Activated CD4-positive, CD25-positive, alpha-beta regulatory T cell treated with anti-CD3 and anti-CD28 coated beads, Interleukin-2, amount 50 U/mL, for 24 hours (primary cell): ENCODE measurements around the gene ZNF212.

Experiments used
- ATAC-seq, 2 donors: fragments of 150-1000 bp; cut with Tn5 transposase; one replicate each; pipeline ENCODE4 v1.10.0; 2021; ENCODE audit warnings: mild to moderate bottlenecking in 1 of 2, moderate library complexity in 1 of 2

Gene ZNF212

DNA sequence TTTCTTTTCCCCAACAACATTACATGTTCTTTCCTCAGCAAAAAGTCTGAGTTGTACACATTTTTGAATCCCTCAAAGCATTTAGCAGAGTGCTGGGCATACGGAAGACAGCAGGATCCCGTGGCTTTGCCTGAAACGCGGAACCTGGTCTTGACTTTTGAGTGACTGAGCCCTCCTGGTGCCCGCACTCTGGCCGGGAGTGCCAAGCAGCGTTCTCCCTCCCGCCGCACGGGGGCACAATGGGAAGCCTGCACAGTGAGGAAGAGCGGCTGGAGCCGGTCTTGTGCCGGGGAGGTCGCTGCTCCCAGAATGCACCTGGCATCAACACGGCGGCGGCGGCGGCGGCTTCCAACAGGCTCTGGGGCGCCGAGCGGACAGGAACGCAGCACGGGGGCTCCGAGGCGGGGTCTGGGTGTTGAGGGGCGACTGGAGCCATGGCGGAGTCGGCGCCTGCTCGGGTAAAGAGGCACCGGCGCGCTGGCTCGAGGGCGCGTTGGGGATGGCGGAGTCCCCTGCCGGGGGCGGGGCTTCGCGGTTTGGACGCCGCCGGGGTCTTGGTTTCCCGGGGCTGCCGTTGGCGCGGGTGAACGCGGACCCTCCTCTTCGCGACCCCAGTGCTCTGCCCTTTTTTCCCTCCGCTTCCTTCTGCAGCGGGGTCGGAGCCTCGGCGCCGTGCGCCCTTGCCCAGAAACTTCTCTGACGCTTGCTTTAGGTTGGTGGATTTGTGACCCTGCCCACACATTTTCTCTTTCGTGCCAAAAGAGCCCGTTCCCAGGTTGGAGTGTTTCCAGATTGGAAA, at the start of gene ZNF212:
Gene ZNF212 (plus strand): TSS at position 307 of the 799 bp plus-strand sequence. CDS start 128 bp downstream, at position 435.
- peak; percentile 98 to 99 for ATAC-seq

DNA sequence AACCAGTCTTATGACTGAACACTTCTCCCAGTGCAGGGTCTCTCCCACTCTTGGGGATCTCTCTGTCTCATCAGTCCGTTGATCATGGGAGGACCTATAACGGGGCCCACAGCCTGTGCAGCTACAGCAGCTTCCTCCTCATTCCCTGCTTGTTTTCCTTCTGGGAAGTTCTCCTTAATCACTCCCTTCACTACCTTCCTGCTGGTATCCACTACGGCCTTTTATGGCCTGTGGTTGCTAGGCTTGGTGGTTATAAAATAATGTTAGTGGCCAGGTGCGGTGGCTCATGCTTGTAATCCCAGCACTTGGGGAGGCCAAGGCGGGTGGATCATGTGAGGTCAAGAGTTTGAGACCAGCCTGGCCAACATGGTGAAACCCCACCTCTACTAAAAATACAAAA, 47.6 kb upstream of the ZNF212 start:
- no peak for ATAC-seq

DNA sequence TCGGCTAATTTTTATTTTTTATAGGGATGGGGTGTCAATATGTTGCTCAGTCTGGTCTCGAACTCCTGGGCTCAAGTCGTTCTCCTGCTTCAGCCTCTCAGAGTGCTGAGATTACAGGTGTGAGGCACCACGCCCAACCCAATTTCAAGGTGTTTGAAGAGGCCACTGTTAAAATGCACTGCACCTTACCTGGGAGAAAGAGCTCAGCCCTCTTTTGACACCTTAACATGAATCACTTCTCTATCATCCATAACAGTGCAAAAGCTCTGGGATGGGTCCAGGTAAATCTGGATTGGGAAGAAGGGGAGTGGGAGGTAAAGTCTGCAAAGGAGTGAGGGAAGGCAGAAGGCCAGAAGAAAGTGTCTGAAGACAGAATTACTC, 44.7 kb upstream of the ZNF212 start:
- no peak for ATAC-seq

- peak; percentile 91 for ATAC-seq
Observed at GRCh38 chr7:149195180-149196150, 44.0 kb upstream of the ZNF212 start, which contains the start of gene ZNF282. Gene ZNF282 (plus strand): TSS chr7:149195546. CDS start chr7:149195590, 44 bp downstream.

GRCh38 chr7:149196151-149196704, 43.2 kb upstream of the ZNF212 start:
- ATAC-seq = peak; percentile 18 to 21

- peak; percentile 4 for ATAC-seq
Observed at GRCh38 chr7:149196705-149197171, 42.7 kb upstream of the ZNF212 start.

DNA sequence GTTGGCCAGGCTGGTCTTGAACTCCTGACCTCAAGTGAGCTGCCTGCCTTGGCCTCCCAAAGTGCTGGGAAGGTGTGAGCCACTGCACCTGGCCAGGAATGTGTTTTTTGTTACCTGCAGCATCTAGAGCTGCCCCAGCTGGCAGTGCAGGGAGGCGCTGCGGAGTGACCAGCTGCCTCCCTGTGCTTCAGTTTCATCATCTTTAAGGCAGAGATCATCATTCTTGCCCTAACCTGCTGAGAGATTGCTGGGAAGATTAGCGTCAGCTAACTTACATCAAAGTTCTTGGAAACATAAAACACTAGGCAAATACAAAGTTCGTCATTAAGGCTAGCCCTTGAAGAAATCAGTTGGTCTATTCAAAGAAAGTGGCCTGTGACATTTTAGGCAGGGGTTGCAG, 41.8 kb upstream of the ZNF212 start:
- no peak for ATAC-seq

DNA sequence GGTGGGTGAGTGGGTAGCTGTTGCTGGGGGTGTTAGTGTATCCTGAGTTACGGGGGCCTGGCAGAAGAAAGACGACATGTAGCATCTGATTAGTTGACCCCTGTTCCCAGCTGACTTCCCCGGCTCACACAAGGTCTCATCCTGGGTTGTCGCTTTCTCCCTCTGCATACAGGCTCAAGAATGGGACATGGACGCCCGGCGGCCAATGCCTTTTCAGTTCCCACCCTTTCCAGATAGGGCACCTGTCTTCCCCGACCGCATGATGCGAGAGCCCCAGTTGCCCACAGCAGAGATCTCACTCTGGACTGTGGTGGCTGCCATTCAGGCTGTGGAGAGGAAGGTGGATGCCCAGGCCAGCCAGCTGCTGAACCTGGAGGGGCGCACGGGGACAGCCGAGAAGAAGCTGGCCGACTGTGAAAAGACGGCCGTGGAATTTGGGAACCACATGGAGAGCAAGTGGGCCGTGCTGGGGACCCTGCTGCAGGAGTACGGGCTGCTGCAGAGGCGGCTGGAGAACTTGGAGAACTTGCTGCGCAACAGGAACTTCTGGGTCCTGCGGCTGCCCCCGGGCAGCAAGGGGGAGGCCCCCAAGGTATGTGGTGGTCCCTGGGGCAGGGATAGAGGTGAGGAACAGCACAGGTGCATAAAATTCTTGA, 41.2 kb upstream of the ZNF212 start:
- no peak for ATAC-seq

- no peak for ATAC-seq
Observed at GRCh38 chr7:149199234-149199995, 40.0 kb upstream of the ZNF212 start.

DNA sequence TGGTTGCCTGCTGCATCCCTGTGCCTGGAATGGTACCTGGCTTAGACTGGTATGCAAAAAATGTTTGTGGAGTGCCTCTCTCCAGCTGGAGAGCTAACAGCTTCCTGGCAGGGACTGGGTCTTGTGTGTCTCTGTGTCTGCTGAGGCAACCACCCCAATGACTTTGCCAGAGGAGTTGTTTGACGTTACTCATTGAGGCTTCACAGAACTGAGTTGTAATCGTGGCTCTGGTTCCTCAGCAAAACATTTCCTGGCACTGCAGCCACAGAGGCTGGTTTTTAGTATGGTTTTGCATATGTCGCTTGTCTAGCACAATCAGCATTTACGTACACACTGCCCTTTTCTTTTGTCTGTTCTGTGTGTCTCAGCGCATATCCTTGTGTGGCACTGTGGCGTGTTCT, 36.6 kb upstream of the ZNF212 start:
- peak; percentile 81 to 93 for ATAC-seq

DNA sequence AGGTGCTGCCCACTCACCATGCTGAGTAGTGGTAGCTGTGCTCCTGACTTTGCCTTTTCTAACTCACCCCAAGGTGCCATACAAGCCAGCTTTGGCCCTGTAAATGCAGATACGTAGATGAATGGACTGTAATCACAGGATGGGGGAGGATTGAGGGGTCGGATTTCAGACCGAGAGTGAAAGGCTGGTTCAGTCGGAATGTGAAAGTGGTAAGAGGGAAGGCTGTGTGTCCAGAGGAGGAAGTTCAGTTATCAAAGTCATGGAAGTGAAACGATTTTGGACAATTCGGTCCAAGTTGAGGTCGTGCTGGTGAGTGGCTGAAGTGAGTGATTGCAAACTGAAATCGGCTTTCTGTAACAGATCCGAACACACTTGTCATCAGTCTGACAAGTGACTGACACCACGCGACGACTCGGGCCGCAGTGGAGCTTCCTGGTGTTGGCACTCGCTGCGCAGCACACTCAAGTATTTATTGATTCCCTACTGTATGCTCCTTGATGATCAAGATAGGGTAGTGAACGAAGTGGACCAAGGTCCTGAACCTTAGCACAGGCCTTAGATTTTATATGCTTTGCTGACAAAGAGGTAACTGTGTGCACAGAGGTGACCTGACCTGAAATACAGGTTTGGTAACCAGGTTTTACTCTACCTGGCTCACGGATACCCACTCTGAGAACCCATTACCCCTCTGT, 33.6 kb upstream of the ZNF212 start:
- ATAC-seq = no peak

DNA sequence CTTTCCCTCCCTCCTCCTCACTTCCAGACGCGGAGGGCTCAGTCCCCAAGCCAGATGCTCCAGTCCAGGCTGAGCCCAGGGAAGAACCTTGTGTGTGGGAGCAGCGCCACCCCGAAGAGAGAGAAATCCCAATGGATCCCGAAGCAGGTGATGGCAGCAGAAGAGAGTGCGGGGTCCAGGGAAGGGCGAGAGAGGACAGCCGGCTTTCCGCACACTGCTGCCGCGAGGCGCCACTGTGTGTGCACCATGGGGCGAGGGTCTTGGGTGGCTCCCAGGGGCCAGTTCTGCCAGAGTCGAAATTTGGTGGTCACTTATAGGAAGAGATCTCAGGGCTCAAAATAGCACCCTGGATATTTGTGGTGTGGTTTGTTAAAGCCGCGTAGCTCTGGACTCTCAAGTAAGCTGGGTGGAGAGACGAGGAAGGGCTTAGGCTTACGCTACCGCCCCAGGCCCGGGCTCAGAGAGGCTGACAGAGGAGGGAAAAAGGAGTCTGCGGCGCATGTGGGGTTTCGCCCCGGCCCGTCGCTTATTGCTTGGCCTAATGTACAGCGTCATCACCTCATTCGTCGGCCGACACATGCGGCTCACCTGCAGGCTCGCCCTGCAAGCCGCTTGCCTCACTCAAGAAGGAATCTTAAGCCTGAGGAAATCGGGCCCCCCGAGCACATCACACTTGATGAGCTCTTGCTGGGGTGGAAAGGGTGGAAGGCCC, 32.0 kb upstream of the ZNF212 start:
- ATAC-seq = no peak

GRCh38 chr7:149209518-149210269, 29.8 kb upstream of the ZNF212 start:
- peak; percentile 89 to 90 for ATAC-seq

- no peak for ATAC-seq
Observed at GRCh38 chr7:149210551-149210950, 28.9 kb upstream of the ZNF212 start.

- ATAC-seq = no peak
Observed at GRCh38 chr7:149214020-149214720, 25.3 kb upstream of the ZNF212 start.

DNA sequence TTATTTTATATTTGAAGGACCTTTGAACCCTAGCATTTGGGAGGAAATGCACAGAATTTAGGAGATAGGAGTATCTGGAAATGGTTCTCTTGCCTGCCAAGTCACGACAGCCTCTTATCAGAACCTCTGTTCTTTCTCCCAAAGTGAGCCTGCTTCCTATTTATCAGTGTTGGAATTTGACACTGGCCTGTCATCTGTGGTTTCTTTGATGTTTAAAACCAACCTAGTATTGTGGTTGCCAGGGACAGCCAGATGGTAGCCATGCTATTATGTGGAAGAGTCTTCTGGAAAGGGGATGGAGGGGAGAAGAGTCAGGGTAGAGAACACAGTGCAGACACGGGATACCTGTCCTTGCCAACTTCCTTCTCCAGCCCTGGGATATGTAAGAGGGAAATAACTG, 23.0 kb upstream of the ZNF212 start:
- ATAC-seq = no peak

DNA sequence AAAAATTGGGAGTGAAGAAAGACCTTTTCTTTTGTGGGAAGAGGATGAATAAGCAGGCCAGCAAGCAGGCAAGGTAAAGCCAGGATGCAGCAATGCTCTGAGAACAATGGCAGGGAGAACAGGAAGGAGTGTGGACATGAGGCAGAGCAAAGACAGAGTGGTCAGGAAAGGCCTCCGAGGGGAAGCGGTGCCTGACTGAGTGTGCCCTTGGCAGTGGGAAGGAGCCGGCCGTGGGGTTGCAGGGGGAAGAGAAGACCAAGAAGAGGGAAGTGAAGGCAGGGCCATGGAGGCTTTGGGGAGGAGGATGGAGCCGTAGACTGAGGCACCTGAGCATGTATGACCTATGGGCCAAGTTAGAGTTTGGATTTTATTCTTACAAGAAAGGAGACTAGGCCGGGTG, 21.9 kb upstream of the ZNF212 start:
- ATAC-seq = no peak

DNA sequence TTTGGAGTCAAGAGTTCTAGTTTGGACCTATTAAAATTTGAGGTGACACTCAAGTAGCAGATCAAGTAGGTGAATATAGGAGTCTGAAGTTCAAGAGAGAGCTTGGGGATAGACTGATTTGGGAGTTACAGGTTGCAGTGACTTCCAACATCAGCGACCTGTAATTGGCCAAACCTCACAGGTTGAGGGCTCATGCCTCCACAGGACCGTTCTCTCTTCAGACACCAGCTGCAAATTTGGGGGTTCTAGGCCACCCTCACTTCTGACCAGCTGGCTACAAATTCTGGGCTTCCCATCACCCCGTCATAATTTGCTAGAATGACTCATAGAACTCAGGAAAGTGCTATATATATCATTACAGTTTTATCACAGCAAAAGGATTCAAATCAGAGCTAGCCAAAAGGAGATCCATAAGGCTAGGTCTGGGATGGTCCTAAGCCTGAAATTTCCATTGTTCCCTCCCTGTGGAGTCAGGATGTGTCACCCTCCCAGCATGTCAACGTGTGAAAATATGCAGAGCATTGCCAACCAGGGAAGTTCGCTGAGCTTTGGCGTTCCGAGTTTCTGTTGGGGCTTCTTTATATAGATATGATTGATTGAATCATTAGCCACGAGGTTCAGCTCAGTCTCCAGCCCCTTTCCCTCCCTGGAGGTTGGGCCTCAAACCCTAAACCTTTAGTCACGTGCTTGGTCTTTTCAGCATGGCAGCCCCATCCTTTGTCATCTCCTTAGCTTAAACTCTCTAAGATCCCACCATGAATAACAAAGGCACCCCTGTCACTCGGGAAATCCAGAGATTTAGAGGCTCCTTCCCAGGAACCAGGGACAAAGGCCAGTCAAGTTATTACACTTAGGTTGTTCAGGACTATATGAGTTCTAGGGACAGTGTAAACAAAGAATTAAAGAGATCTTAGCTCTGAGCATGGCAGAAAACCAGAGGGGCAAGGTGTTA, 20.7 kb upstream of the ZNF212 start:
- no peak for ATAC-seq
